Measurements from ENCODE around the gene SAMD4B. TPM values are rescaled to one million over a fixed set of nuclear protein-coding genes. Genes with fewer than 3 reads are reported as not detected.
A peak's percentile ranks its signal among the peaks of the same experiment; 100 is the strongest.

Gene SAMD4B
- total and polyA plus RNA-seq, 2 donors (not counting 1 experiment from before 2014, with no cell fraction given): 33.0 to 39.1 TPM

DNA sequence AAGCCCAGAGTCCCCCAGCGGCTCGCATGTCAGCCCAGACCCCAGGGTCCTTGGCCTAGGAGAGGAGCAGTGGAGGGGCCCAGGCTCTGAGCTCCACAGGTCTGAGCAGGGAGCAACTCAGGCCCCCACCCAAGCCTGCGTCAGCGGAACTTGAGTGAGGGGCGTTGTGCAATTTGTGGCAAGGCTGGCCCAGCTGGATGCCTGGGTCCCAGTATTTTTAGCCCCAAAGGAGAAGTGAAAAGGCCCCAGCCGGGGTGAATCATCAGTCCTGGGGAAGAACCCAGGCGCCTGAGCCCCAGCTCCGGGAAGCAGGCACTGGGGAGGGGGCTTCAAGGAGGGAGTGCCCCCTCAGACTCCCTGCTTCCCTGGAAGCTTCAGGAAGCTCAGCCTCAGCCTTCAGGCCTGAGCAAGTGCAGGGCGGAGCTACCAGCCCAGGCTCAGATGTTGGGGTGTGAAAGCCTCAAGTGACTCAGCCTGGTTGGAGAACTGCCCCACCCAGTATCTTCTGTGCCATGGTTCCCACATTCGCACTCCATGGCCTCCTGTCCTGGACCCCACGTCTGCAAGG is 56.2 kb downstream of the SAMD4B start:
- H3K9ac ChIP-seq (ENCODE audit: insufficient read depth, low read length): peak overlapping the region; percentile 54
- peak; percentile 74 to 95 for DNase-seq (ENCODE audit: low read depth in 2 of 2)
- peak overlapping the region; percentile 83 for H3K27ac ChIP-seq (ENCODE audit: insufficient read depth, low read length)
- peaks cover 32% of the 10 kb centered on the region for H3K4me1 ChIP-seq (ENCODE audit: control insufficient read depth, extremely low read depth, insufficient read depth, low read length)
- H3K4me2 ChIP-seq (ENCODE audit: extremely low read depth, insufficient read depth, low read length): peak overlapping the region; percentile 16
- peak overlapping the region in 1 of 4 experiments; percentile 1 for H3K4me3 ChIP-seq (replicated peaks in 1 of 4; ENCODE audit: control extremely low read depth in 1 of 4, insufficient read depth in 1 of 4, low read depth in 3 of 4, low read length in 4 of 4)
- TF ChIP-seq, protein P1, sequence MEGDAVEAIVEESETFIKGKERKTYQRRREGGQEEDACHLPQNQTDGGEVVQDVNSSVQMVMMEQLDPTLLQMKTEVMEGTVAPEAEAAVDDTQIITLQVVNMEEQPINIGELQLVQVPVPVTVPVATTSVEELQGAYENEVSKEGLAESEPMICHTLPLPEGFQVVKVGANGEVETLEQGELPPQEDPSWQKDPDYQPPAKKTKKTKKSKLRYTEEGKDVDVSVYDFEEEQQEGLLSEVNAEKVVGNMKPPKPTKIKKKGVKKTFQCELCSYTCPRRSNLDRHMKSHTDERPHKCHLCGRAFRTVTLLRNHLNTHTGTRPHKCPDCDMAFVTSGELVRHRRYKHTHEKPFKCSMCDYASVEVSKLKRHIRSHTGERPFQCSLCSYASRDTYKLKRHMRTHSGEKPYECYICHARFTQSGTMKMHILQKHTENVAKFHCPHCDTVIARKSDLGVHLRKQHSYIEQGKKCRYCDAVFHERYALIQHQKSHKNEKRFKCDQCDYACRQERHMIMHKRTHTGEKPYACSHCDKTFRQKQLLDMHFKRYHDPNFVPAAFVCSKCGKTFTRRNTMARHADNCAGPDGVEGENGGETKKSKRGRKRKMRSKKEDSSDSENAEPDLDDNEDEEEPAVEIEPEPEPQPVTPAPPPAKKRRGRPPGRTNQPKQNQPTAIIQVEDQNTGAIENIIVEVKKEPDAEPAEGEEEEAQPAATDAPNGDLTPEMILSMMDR (conservative IDR thresholded peaks at IDR 0.05 in 1 of 2, IDR thresholded peaks at IDR 0.05 in 1 of 2; ENCODE audit: low read depth in 1 of 2, low read length in 2 of 2): no peak
- TF ChIP-seq EZH2 (IDR thresholded peaks at IDR 0.05; ENCODE audit: low read length, missing control alignments): no peak
- H3K36me3 ChIP-seq (ENCODE audit: control insufficient read depth, insufficient read depth, low read length): peaks cover 10% of the 10 kb centered on the region
- H4K20me1 ChIP-seq (ENCODE audit: control insufficient read depth, extremely low read depth, insufficient read depth, low read length): no peaks in the 10 kb centered on the region
- H3K27me3 ChIP-seq (ENCODE audit: control insufficient read depth, insufficient read depth, low read length): no peaks in the 10 kb centered on the region
- no peak overlapping the region for H2AFZ ChIP-seq (ENCODE audit: low read length)
- no peaks in the 10 kb centered on the region for H3K9me3 ChIP-seq (ENCODE audit: control insufficient read depth, insufficient read depth, low read depth, low read length)
- peaks cover 2% of the 10 kb centered on the region for H3K79me2 ChIP-seq (ENCODE audit: control insufficient read depth, insufficient read depth, low read length)

DNA sequence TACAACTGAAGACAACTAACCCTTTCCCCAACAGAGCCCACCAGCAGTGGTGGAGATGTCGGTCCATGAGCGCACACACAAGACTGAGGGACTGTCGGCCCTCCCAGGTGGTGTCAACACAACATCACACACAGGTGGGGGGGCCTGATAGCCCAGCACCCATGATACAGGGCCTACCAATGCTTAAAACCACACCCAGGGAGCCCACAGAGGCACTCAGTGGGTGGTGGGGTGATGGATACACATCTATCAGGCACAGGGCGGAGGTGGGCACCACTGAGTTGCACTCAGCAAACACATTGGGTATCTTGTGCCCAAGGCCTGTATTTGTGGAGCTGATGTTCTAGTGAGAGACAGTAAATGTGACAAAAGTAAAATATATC is 57.4 kb downstream of the SAMD4B start:
- TF ChIP-seq EZH2 (IDR thresholded peaks at IDR 0.05; ENCODE audit: low read length, missing control alignments): no peak
- TF ChIP-seq, protein P1 (conservative IDR thresholded peaks at IDR 0.05 in 1 of 2, IDR thresholded peaks at IDR 0.05 in 1 of 2; ENCODE audit: low read depth in 1 of 2, low read length in 2 of 2): no peak
- Histone ChIP-seq H4K20me1 (ENCODE audit: control insufficient read depth, extremely low read depth, insufficient read depth, low read length) (no peaks in the 10 kb centered on the region), H3K4me1 (ENCODE audit: control insufficient read depth, extremely low read depth, insufficient read depth, low read length) (peaks cover 32% of the 10 kb centered on the region), H3K27me3 (ENCODE audit: control insufficient read depth, insufficient read depth, low read length) (no peaks in the 10 kb centered on the region), H3K9ac (ENCODE audit: insufficient read depth, low read length) (no peak overlapping the region), H3K36me3 (ENCODE audit: control insufficient read depth, insufficient read depth, low read length) (peaks cover 4% of the 10 kb centered on the region), H2AFZ (ENCODE audit: low read length) (no peak overlapping the region), H3K27ac (ENCODE audit: insufficient read depth, low read length) (no peak overlapping the region), H3K4me3 (replicated peaks in 1 of 4; ENCODE audit: control extremely low read depth in 1 of 4, insufficient read depth in 1 of 4, low read depth in 3 of 4, low read length in 4 of 4) (no peak overlapping the region), H3K4me2 (ENCODE audit: extremely low read depth, insufficient read depth, low read length) (no peak overlapping the region), H3K9me3 (ENCODE audit: control insufficient read depth, insufficient read depth, low read depth, low read length) (no peaks in the 10 kb centered on the region), H3K79me2 (ENCODE audit: control insufficient read depth, insufficient read depth, low read length) (no peaks in the 10 kb centered on the region)
- DNase-seq (ENCODE audit: low read depth in 2 of 2): no peak

DNA sequence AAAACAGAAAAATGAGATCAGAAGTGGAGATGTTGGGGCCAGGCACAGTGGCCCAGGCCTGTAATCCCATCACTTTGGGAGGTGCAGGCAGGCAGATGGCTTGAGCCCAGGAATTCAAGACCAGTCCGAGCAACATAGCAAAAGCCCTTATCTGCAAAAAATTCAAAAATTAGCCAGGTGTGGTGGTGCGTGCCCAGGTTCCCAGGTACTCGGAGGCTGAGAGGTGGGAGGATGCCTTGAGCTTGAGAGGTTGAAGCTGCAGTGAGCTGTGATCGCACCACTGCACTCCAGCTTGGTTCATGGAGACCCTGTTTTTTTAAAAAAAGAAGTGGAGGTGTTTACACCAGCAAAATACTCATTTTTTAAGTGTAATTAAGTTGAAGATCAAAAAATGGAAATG is 57.8 kb downstream of the SAMD4B start:
- H2AFZ ChIP-seq (ENCODE audit: low read length): no peak overlapping the region
- no peak for DNase-seq (ENCODE audit: low read depth in 2 of 2)

More for the DNA sequence above, 57.8 kb downstream of the SAMD4B start:
- Histone ChIP-seq H3K4me2 (ENCODE audit: extremely low read depth, insufficient read depth, low read length) (no peak overlapping the region), H4K20me1 (ENCODE audit: control insufficient read depth, extremely low read depth, insufficient read depth, low read length) (no peaks in the 10 kb centered on the region), H3K4me3 (replicated peaks in 1 of 4; ENCODE audit: control extremely low read depth in 1 of 4, insufficient read depth in 1 of 4, low read depth in 3 of 4, low read length in 4 of 4) (no peak overlapping the region), H3K36me3 (ENCODE audit: control insufficient read depth, insufficient read depth, low read length) (peaks cover 3% of the 10 kb centered on the region), H3K27me3 (ENCODE audit: control insufficient read depth, insufficient read depth, low read length) (no peaks in the 10 kb centered on the region), H3K9ac (ENCODE audit: insufficient read depth, low read length) (no peak overlapping the region), H3K79me2 (ENCODE audit: control insufficient read depth, insufficient read depth, low read length) (no peaks in the 10 kb centered on the region), H3K27ac (ENCODE audit: insufficient read depth, low read length) (no peak overlapping the region), H3K9me3 (ENCODE audit: control insufficient read depth, insufficient read depth, low read depth, low read length) (no peaks in the 10 kb centered on the region), H3K4me1 (ENCODE audit: control insufficient read depth, extremely low read depth, insufficient read depth, low read length) (peaks cover 32% of the 10 kb centered on the region)
- TF ChIP-seq, protein P1 (conservative IDR thresholded peaks at IDR 0.05 in 1 of 2, IDR thresholded peaks at IDR 0.05 in 1 of 2; ENCODE audit: low read depth in 1 of 2, low read length in 2 of 2): no peak
- no peak for TF ChIP-seq EZH2 (IDR thresholded peaks at IDR 0.05; ENCODE audit: low read length, missing control alignments)

All from fibroblast of lung (primary cell).